Body of pancreas (tissue), 4 donors: ENCODE data around the gene DDX49.

Source experiments
- CTCF ChIP-seq, 7 experiments: fragments of 450-650 bp in 4 of 7; fragments of 200-600 bp in 3 of 7; sonication (generic) in 3 of 7; IDR thresholded peaks; one replicate each; pipeline ENCODE4 v1.5.1; 2016 to 2019; ENCODE audit warnings: antibody characterized with exemption in 7 of 7
- POLR2A ChIP-seq, 3 donors: fragments of 450-650 bp; IDR thresholded peaks; one replicate each; pipeline ENCODE4 v1.6.1; 2016; ENCODE audit warnings: antibody characterized with exemption in 3 of 3, mild to moderate bottlenecking in 2 of 3

DNA sequence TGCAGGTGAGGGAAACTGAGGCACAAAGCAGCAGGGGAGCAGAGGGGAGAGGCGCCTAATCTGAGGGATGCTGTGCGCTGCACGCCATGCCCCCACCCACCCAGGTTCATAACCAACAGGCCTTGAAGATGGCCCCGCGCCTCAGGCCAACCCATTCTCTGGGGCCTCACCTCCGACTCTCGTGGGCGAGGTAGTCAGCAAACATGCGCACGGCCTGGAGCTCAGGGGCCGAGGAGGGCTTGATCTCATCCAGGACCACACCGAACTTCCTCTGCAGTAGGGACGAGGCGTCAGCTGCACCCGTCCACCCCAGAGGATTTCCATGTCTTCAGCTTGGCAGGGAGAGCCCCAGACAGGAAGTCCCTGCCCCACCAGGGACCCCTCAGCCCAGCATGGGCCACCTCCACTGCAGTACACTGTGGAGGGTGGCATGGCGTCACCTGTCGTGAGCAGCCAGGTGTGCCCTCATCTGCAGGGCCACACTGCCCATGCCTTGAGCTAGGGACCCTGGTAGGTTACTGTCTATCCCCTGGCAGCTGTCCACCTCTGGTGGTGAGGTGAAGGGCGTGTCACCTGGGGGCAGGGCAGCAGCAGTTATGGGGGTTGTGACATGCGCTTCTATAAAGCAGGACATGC is 8.6 kb upstream of the DDX49 start:
- TF ChIP-seq POLR2A (IDR thresholded peaks at IDR 0.05) (no peak), CTCF (IDR thresholded peaks at IDR 0.05) (no peak)
